Activated naive CD8-positive, alpha-beta T cell (primary cell): Measurements from ENCODE around the gene PNLIP.

ENCODE experiments used
- H3K27ac Mint-ChIP-seq: one replicate; pipeline ENCODE4 v1.8.0; 2021; ENCODE audit warnings: mixed read lengths
- H3K27me3 Mint-ChIP-seq: one replicate; pipeline ENCODE4 v1.8.0; 2021; ENCODE audit warnings: mixed read lengths
- H3K36me3 Mint-ChIP-seq: one replicate; pipeline ENCODE4 v1.8.0; 2021; ENCODE audit warnings: mixed read lengths
- H3K4me1 Mint-ChIP-seq: one replicate; pipeline ENCODE4 v1.8.0; 2021; ENCODE audit warnings: low read depth, mixed read lengths
- H3K4me3 Mint-ChIP-seq: one replicate; pipeline ENCODE4 v1.8.0; 2021; ENCODE audit warnings: mild to moderate bottlenecking, mixed read lengths
- H3K9me3 Mint-ChIP-seq: one replicate; pipeline ENCODE4 v1.8.0; 2021; ENCODE audit warnings: low read depth, mixed read lengths

PNLIP gene

GRCh38 chr10:116545756-116546155 lies at the start of gene PNLIP:
TSS of gene PNLIP (plus strand) at chr10:116545931. CDS start at chr10:116546093, 162 bp downstream.
- H3K27ac Mint-ChIP-seq, result no peak within 1 kb of the TSS
- no peaks in the 10 kb centered on the region for H3K9me3 Mint-ChIP-seq
- no peaks in the 10 kb centered on the region for H3K36me3 Mint-ChIP-seq
- H3K4me3 Mint-ChIP-seq, result no peak within 1 kb of the TSS
- H3K4me1 Mint-ChIP-seq, result no peaks in the 10 kb centered on the region
- H3K27me3 Mint-ChIP-seq, result peaks cover 6% of the 10 kb centered on the region

DNA sequence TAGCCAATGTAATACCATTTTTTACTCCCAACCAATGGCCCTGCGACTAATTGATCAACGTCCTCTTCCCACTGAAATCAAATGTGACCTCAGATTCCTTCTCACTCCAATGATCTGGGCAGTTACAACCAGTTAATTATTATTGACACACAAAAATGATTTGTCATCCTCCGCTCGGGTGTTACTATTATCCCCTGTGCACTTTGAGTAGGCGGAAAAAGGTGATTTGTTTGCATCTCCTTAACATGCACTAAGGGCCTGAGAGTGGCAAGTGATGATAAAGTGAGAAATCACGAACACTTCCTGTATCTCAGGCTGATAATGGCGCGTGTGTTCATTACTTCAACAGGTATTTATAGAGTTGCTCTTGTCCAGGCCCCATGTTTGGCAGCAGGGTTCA lies 40.9 kb upstream of the PNLIP start:
- H3K4me1 Mint-ChIP-seq, result no peaks in the 10 kb centered on the region
- H3K9me3 Mint-ChIP-seq, result no peaks in the 10 kb centered on the region
- H3K27ac Mint-ChIP-seq, result no peak overlapping the region
- peaks cover 3% of the 10 kb centered on the region for H3K27me3 Mint-ChIP-seq
- H3K4me3 Mint-ChIP-seq, result no peak overlapping the region
- no peaks in the 10 kb centered on the region for H3K36me3 Mint-ChIP-seq

DNA sequence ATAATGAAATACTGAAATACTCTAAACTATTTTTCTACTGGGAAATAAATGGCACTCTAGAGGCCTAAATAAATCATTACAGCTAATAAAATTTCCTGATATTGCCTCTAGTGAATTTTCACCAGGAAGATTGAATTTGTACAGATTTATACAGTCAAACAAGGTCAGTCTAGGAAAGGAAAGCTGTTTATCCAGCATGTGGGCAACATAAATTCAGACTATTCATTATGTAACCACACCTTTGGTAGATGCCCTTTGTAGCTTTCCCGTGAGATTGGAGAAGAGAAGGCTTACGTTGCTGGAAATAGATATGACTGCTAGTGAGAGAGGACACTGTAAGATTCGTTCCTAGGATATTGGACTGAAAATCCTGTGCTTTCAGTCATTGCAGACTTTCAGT lies 35.2 kb upstream of the PNLIP start:
- Mint-ChIP-seq H3K36me3 (no peaks in the 10 kb centered on the region), H3K9me3 (no peaks in the 10 kb centered on the region), H3K27me3 (peaks cover 5% of the 10 kb centered on the region), H3K4me1 (no peaks in the 10 kb centered on the region), H3K4me3 (no peak overlapping the region), H3K27ac (no peak overlapping the region)

DNA sequence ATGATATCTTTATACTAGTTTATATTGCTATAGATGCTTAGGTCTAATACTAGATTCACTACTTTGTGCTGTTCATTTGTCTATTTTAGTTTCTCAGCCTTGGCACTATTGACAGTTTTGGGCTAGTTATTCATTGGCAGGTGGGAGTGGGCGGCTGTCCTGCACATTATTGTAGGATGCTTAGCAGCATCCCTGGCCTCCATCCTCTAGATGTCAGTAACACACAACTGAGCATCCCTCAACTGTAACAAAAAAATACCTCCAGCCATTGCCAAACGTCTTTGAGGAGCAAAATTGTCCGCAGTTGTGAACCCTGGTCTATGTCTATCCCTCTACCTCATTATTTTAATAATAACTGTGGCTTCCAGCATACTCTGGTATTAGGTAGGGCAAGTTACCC lies 34.4 kb upstream of the PNLIP start:
- no peak overlapping the region for H3K27ac Mint-ChIP-seq
- H3K27me3 Mint-ChIP-seq, result peaks cover 5% of the 10 kb centered on the region
- H3K4me3 Mint-ChIP-seq, result no peak overlapping the region
- no peaks in the 10 kb centered on the region for H3K4me1 Mint-ChIP-seq
- H3K9me3 Mint-ChIP-seq, result no peaks in the 10 kb centered on the region
- H3K36me3 Mint-ChIP-seq, result no peaks in the 10 kb centered on the region

- Mint-ChIP-seq H3K9me3 (no peaks in the 10 kb centered on the region), H3K27ac (no peak overlapping the region), H3K4me3 (no peak overlapping the region), H3K36me3 (no peaks in the 10 kb centered on the region), H3K27me3 (peaks cover 6% of the 10 kb centered on the region), H3K4me1 (no peaks in the 10 kb centered on the region)
These were observed 24.1 kb upstream of the PNLIP start for GRCh38 chr10:116521424-116522290.

DNA sequence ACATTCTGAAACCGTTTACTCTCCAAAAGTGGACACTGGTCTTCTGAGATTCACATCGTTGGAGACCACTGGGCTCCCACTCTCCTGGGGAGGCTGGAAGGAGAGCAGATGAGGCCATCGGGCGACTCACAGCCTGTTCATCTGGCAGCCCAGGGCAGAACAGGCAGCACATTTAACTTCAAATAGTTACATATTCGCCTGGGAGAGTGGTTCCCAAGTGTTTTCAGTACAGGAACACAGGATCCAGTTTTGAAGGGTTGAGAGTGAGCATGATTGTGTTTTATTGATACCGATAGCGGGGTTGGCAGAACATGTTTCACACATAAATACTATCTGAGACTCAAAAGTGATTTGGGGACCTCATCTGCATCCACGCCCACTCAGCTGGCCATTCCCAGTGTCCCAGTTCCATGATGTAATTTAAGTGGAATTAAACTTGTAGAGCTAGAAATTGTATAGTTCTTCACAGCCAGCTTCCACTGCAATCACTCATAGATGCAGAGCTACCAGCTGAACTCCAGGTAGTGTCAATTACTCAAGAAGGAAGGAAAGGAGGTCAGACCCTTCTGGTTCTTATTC lies 22.8 kb upstream of the PNLIP start:
- Mint-ChIP-seq H3K9me3 (no peaks in the 10 kb centered on the region), H3K4me1 (no peaks in the 10 kb centered on the region), H3K36me3 (no peaks in the 10 kb centered on the region), H3K27ac (no peak overlapping the region), H3K27me3 (peaks cover 9% of the 10 kb centered on the region), H3K4me3 (no peak overlapping the region)

- Mint-ChIP-seq H3K4me1 (no peaks in the 10 kb centered on the region), H3K27me3 (peaks cover 9% of the 10 kb centered on the region), H3K4me3 (no peak overlapping the region), H3K9me3 (no peaks in the 10 kb centered on the region), H3K27ac (no peak overlapping the region), H3K36me3 (no peaks in the 10 kb centered on the region)
These were observed 21.0 kb upstream of the PNLIP start for GRCh38 chr10:116524736-116525135.

DNA sequence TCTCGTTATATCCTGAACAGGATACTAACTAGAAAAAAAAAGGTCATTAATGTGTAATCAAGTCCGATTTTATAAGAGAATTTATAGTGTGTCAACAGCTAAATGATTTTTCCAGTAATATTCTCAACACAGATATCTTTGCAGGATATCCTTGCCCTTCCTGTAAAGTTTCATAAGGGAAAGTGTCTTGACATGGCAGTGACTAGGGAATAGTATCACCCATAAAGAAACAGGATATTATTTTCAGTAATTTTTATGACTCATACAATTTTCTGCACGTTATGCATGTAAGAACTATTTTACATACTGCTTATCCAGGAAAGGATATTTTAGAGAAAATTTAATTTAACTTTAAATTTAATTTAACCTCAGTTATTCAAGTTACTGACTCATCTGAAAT lies 19.5 kb upstream of the PNLIP start:
- Mint-ChIP-seq H3K4me1 (no peaks in the 10 kb centered on the region), H3K27ac (no peak overlapping the region), H3K9me3 (no peaks in the 10 kb centered on the region), H3K4me3 (no peak overlapping the region), H3K36me3 (no peaks in the 10 kb centered on the region), H3K27me3 (peaks cover 9% of the 10 kb centered on the region)

DNA sequence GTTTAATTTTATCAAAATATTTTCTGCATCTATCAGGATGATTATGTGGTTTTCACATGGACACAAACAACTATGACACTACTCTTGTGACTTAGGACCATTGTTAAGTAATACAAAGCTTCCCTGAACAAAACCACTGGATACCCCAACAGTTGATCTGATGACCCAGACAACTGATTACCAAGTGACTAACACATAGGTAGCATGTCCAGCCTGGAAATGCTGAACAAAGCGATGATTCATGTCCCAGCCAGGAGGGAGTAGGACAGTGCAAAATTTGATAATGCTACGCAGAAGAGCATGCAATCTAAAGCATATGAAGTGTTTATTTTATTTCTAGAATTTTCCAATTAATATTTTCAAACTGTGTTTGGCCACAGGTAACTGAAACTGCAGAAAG lies 8.9 kb upstream of the PNLIP start:
- Mint-ChIP-seq H3K9me3 (peaks cover 13% of the 10 kb centered on the region), H3K27me3 (peaks cover 8% of the 10 kb centered on the region), H3K36me3 (no peaks in the 10 kb centered on the region), H3K4me1 (no peaks in the 10 kb centered on the region), H3K27ac (no peak overlapping the region), H3K4me3 (no peak overlapping the region)

- Mint-ChIP-seq H3K27ac (no peak overlapping the region), H3K4me1 (no peaks in the 10 kb centered on the region), H3K4me3 (no peak overlapping the region), H3K27me3 (peaks cover 8% of the 10 kb centered on the region), H3K9me3 (peaks cover 13% of the 10 kb centered on the region), H3K36me3 (no peaks in the 10 kb centered on the region)
These were observed 7.3 kb upstream of the PNLIP start for GRCh38 chr10:116538456-116538855.

GRCh38 chr10:116538992-116539391 lies 6.7 kb upstream of the PNLIP start:
- no peaks in the 10 kb centered on the region for H3K36me3 Mint-ChIP-seq
- peaks cover 8% of the 10 kb centered on the region for H3K27me3 Mint-ChIP-seq
- H3K4me1 Mint-ChIP-seq, result no peaks in the 10 kb centered on the region
- H3K27ac Mint-ChIP-seq, result no peak overlapping the region
- H3K9me3 Mint-ChIP-seq, result peaks cover 13% of the 10 kb centered on the region
- H3K4me3 Mint-ChIP-seq, result no peak overlapping the region

DNA sequence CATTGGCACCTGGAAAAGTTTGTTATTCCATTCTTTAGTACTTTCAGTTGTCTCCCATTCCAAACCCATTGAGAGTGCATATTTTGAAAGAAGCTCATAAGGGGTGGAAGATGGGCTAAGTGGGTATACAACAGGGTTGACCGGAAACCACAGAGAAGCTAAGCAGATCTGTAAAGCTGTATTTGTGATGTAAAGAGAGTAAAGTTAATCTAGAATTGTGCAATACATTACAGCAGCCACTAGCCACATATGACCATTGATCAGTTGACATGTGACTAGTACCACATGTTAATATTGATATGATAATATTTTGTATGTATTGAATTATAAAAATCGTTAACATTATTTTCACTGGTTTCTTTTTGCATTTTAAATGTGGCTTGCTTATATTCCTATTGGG lies 4.9 kb upstream of the PNLIP start:
- Mint-ChIP-seq H3K4me1 (no peaks in the 10 kb centered on the region), H3K4me3 (no peak overlapping the region), H3K27me3 (peaks cover 8% of the 10 kb centered on the region), H3K9me3 (peaks cover 6% of the 10 kb centered on the region), H3K36me3 (no peaks in the 10 kb centered on the region), H3K27ac (no peak overlapping the region)

GRCh38 chr10:116542007-116542677 lies 3.6 kb upstream of the PNLIP start:
- Mint-ChIP-seq H3K4me3 (no peak overlapping the region), H3K9me3 (peaks cover 6% of the 10 kb centered on the region), H3K27me3 (peaks cover 11% of the 10 kb centered on the region), H3K4me1 (no peaks in the 10 kb centered on the region), H3K27ac (no peak overlapping the region), H3K36me3 (no peaks in the 10 kb centered on the region)

DNA sequence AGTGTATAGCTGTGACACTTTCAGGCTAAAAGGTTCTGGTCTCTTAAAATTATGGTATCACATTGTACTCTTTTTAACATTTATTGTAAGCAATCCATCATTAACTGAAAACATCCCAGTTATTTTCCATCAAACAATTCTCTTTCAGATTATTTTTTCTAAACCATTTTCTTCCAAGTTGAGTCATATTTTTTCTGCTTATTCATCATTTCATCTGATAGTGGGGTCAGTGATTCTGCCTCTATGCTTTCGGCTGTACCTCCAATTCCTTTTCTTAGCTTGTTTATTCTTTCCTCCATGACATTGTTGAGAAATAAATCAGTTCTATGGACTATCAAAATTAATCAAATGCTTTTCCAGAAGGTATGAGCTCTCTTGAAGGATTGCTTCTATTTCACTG lies 609 bp upstream of the PNLIP start:
- Mint-ChIP-seq H3K27ac (no peak overlapping the region), H3K4me1 (no peaks in the 10 kb centered on the region), H3K27me3 (peaks cover 6% of the 10 kb centered on the region)

GRCh38 chr10:116548301-116548700 lies 2.6 kb downstream of the PNLIP start:
- H3K36me3 Mint-ChIP-seq, result no peaks in the 10 kb centered on the region
- H3K4me1 Mint-ChIP-seq, result no peaks in the 10 kb centered on the region
- H3K27me3 Mint-ChIP-seq, result peaks cover 4% of the 10 kb centered on the region
- H3K27ac Mint-ChIP-seq, result no peak overlapping the region
- no peak overlapping the region for H3K4me3 Mint-ChIP-seq
- no peaks in the 10 kb centered on the region for H3K9me3 Mint-ChIP-seq

More for the DNA sequence above, 609 bp upstream of the PNLIP start:
- Mint-ChIP-seq H3K36me3 (no peaks in the 10 kb centered on the region), H3K9me3 (no peaks in the 10 kb centered on the region), H3K4me3 (no peak overlapping the region)
